ENCODE measurements around the gene BUD31.
"Not testable (repeated sequence)": the region's sequence is repeated elsewhere in the genome, so short reads cannot be mapped to it uniquely, and the experiment has no call there.

Gene BUD31

GRCh38 chr7:99374111-99375064 is 34.4 kb upstream of the BUD31 start, which contains the start of gene ARPC1B:
ARPC1B (plus strand) TSS chr7:99374730; CDS start chr7:99385715, 10,985 bp downstream.
- intact Hi-C loops (cut with micrococcal nuclease): loop anchor here (2.0 to 5.0 kb wide), 2 partner anchors 34 to 47 kb away; partner anchors contain the start of genes ARPC1A, BUD31 and PDAP1
- no peaks in the 10 kb centered on the region for H3K9me3 Mint-ChIP-seq
- H3K27me3 Mint-ChIP-seq: no peaks in the 10 kb centered on the region
- H3K27ac Mint-ChIP-seq: peak within 1 kb of the TSS; percentile 92
- H3K4me3 Mint-ChIP-seq: peak within 1 kb of the TSS; percentile 86
- H3K36me3 Mint-ChIP-seq (ENCODE audit: low read depth): peaks cover 51% of the 10 kb centered on the region
- H3K4me1 Mint-ChIP-seq (ENCODE audit: low read depth): peaks cover 70% of the 10 kb centered on the region

- no peaks in the 10 kb centered on the region for H3K27me3 Mint-ChIP-seq
- intact Hi-C loops (cut with micrococcal nuclease): loop anchor here (2.0 to 5.0 kb wide), 2 partner anchors 34 to 48 kb away; partner anchors contain the start of genes ARPC1A, BUD31 and PDAP1
These were observed 33.5 kb upstream of the BUD31 start for GRCh38 chr7:99375070-99375807.

GRCh38 chr7:99379043-99379577 is 29.7 kb upstream of the BUD31 start:
- Mint-ChIP-seq H3K27me3 (no peaks in the 10 kb centered on the region), H3K9me3 (no peaks in the 10 kb centered on the region), H3K4me1 (ENCODE audit: low read depth) (peaks cover 71% of the 10 kb centered on the region), H3K27ac (peak overlapping the region; percentile 92), H3K36me3 (ENCODE audit: low read depth) (peaks cover 93% of the 10 kb centered on the region), H3K4me3 (peak overlapping the region; percentile 84)
- intact Hi-C loops (cut with micrococcal nuclease): loop anchor here (5.0 kb wide), 1 partner anchor 52 kb away; the partner anchor contains the start of gene ARPC1A

More at GRCh38 chr7:99375070-99375807, 33.5 kb upstream of the BUD31 start:
- H3K4me3 Mint-ChIP-seq: peak overlapping the region; percentile 86
- H3K27ac Mint-ChIP-seq: peak overlapping the region; percentile 92
- no peaks in the 10 kb centered on the region for H3K9me3 Mint-ChIP-seq
- H3K4me1 Mint-ChIP-seq (ENCODE audit: low read depth): peaks cover 70% of the 10 kb centered on the region
- peaks cover 58% of the 10 kb centered on the region for H3K36me3 Mint-ChIP-seq (ENCODE audit: low read depth)

GRCh38 chr7:99379693-99380031 is 29.1 kb upstream of the BUD31 start:
- Mint-ChIP-seq H3K36me3 (ENCODE audit: low read depth) (peaks cover 94% of the 10 kb centered on the region), H3K4me1 (ENCODE audit: low read depth) (peaks cover 76% of the 10 kb centered on the region), H3K27ac (peak overlapping the region; percentile 92), H3K4me3 (peak overlapping the region; percentile 84)
- not testable (repeated sequence) for H3K27me3 Mint-ChIP-seq, H3K9me3 Mint-ChIP-seq
- intact Hi-C loops (cut with micrococcal nuclease): loop anchor here (5.0 kb wide), 1 partner anchor 52 kb away; the partner anchor contains the start of gene ARPC1A

- H3K27me3 Mint-ChIP-seq: no peaks in the 10 kb centered on the region
- H3K4me3 Mint-ChIP-seq: peak overlapping the region; percentile 84
- H3K27ac Mint-ChIP-seq: peak overlapping the region; percentile 92
- H3K9me3 Mint-ChIP-seq: no peaks in the 10 kb centered on the region
- peaks cover 82% of the 10 kb centered on the region for H3K4me1 Mint-ChIP-seq (ENCODE audit: low read depth)
- peaks cover 94% of the 10 kb centered on the region for H3K36me3 Mint-ChIP-seq (ENCODE audit: low read depth)
- intact Hi-C loops (cut with micrococcal nuclease): no loop called here
These were observed 28.5 kb upstream of the BUD31 start for GRCh38 chr7:99380032-99380822.

GRCh38 chr7:99380823-99381663 is 27.7 kb upstream of the BUD31 start:
- Mint-ChIP-seq H3K27me3 (no peaks in the 10 kb centered on the region), H3K4me1 (ENCODE audit: low read depth) (peaks cover 90% of the 10 kb centered on the region), H3K36me3 (ENCODE audit: low read depth) (peaks cover 96% of the 10 kb centered on the region), H3K9me3 (no peaks in the 10 kb centered on the region), H3K27ac (peak overlapping the region; percentile 92), H3K4me3 (peak overlapping the region; percentile 84)
- intact Hi-C loops (cut with micrococcal nuclease): no loop called here

- Mint-ChIP-seq H3K27me3 (no peaks in the 10 kb centered on the region), H3K36me3 (ENCODE audit: low read depth) (peaks cover 96% of the 10 kb centered on the region), H3K4me1 (ENCODE audit: low read depth) (peaks cover 90% of the 10 kb centered on the region), H3K4me3 (peak overlapping the region; percentile 84), H3K9me3 (no peaks in the 10 kb centered on the region), H3K27ac (peak overlapping the region; percentile 92)
- intact Hi-C loops (cut with micrococcal nuclease): no loop called here
These were observed 27.1 kb upstream of the BUD31 start for GRCh38 chr7:99381664-99382075.

GRCh38 chr7:99383203-99383602 is 25.6 kb upstream of the BUD31 start:
- intact Hi-C loops (cut with micrococcal nuclease): no loop called here
- H3K9me3 Mint-ChIP-seq: no peaks in the 10 kb centered on the region
- peaks cover 86% of the 10 kb centered on the region for H3K4me1 Mint-ChIP-seq (ENCODE audit: low read depth)
- H3K27me3 Mint-ChIP-seq: no peaks in the 10 kb centered on the region
- peak overlapping the region; percentile 81 for H3K27ac Mint-ChIP-seq
- peaks cover 96% of the 10 kb centered on the region for H3K36me3 Mint-ChIP-seq (ENCODE audit: low read depth)
- H3K4me3 Mint-ChIP-seq: no peak overlapping the region

GRCh38 chr7:99383791-99384370 is 24.9 kb upstream of the BUD31 start:
- H3K4me3 Mint-ChIP-seq: no peak overlapping the region
- peak overlapping the region; percentile 81 for H3K27ac Mint-ChIP-seq
- intact Hi-C loops (cut with micrococcal nuclease): no loop called here
- H3K4me1 Mint-ChIP-seq (ENCODE audit: low read depth): peaks cover 86% of the 10 kb centered on the region
- H3K9me3 Mint-ChIP-seq: no peaks in the 10 kb centered on the region
- H3K27me3 Mint-ChIP-seq: no peaks in the 10 kb centered on the region
- H3K36me3 Mint-ChIP-seq (ENCODE audit: low read depth): peaks cover 96% of the 10 kb centered on the region

GRCh38 chr7:99384523-99384922 is 24.2 kb upstream of the BUD31 start:
- peaks cover 96% of the 10 kb centered on the region for H3K36me3 Mint-ChIP-seq (ENCODE audit: low read depth)
- intact Hi-C loops (cut with micrococcal nuclease): no loop called here
- no peaks in the 10 kb centered on the region for H3K27me3 Mint-ChIP-seq
- H3K4me1 Mint-ChIP-seq (ENCODE audit: low read depth): peaks cover 83% of the 10 kb centered on the region
- H3K27ac Mint-ChIP-seq: peak overlapping the region; percentile 81
- H3K9me3 Mint-ChIP-seq: no peaks in the 10 kb centered on the region
- H3K4me3 Mint-ChIP-seq: no peak overlapping the region

GRCh38 chr7:99385564-99385963 is 23.2 kb upstream of the BUD31 start:
- H3K27ac Mint-ChIP-seq: peak overlapping the region; percentile 81
- H3K36me3 Mint-ChIP-seq (ENCODE audit: low read depth): peaks cover 96% of the 10 kb centered on the region
- H3K27me3 Mint-ChIP-seq: no peaks in the 10 kb centered on the region
- intact Hi-C loops (cut with micrococcal nuclease): loop anchor here (1.0 kb wide), 1 partner anchor 8 kb away; no protein-coding TSS in a partner anchor
- H3K4me1 Mint-ChIP-seq (ENCODE audit: low read depth): peaks cover 74% of the 10 kb centered on the region
- H3K9me3 Mint-ChIP-seq: no peaks in the 10 kb centered on the region
- peak overlapping the region; percentile 32 for H3K4me3 Mint-ChIP-seq

GRCh38 chr7:99386584-99387238 is 22.1 kb upstream of the BUD31 start:
- Mint-ChIP-seq H3K36me3 (ENCODE audit: low read depth) (peaks cover 96% of the 10 kb centered on the region), H3K27me3 (no peaks in the 10 kb centered on the region)
- intact Hi-C loops (cut with micrococcal nuclease): no loop called here

More at GRCh38 chr7:99386584-99387238, 22.1 kb upstream of the BUD31 start:
- H3K9me3 Mint-ChIP-seq: no peaks in the 10 kb centered on the region
- H3K4me1 Mint-ChIP-seq (ENCODE audit: low read depth): peaks cover 73% of the 10 kb centered on the region
- no peak overlapping the region for H3K4me3 Mint-ChIP-seq
- H3K27ac Mint-ChIP-seq: peak overlapping the region; percentile 81
